ENCODE results near the gene ETV3. TPM values are rescaled to one million over a fixed set of nuclear protein-coding genes. Genes with fewer than 3 reads are reported as not detected.

Gene ETV3
- total RNA-seq (2016; rRNA removed; fragmentation: Illumina TruSeq; extraction: Trizol) (5.8 and 8.5 TPM in 2 replicates), polyA plus RNA-seq (2011; rRNA removed) (4.2 and 4.6 TPM in 2 replicates), polyA minus RNA-seq (2011; rRNA and poly(A)+ RNA removed; ENCODE audit: low replicate concordance) (11.8 and 25.1 TPM in 2 replicates), Bru-seq, nascent RNA (percentile 80 among the genes with signal in this experiment), BruChase-seq, experiment 1, labeled RNA remaining after a 6-hour chase (percentile 79 among the genes with signal in this experiment), BruChase-seq, experiment 2, labeled RNA remaining after a 2-hour chase (percentile 88 among the genes with signal in this experiment)
- total RNA-seq (2016; cell fraction: cytosol; rRNA removed; fragmentation: Illumina TruSeq; extraction: Trizol; ENCODE audit: low read depth) = 0.81 and 1.4 TPM in 2 replicates
- 5.7 and 7.6 TPM in 2 replicates for total RNA-seq (2016; cell fraction: insoluble cytoplasmic fraction; rRNA removed; fragmentation: Illumina TruSeq; extraction: Trizol)
- 4.0 and 4.1 TPM in 2 replicates for total RNA-seq (2016; cell fraction: membrane; rRNA removed; fragmentation: Illumina TruSeq; extraction: Trizol)
- 8.1 and 8.4 TPM in 2 replicates for total RNA-seq (2016; cell fraction: nucleus; rRNA removed; fragmentation: Illumina TruSeq; extraction: Trizol)
- 2.6 and 3.2 TPM in 2 replicates for polyA plus RNA-seq (2011; cell fraction: cytosol; rRNA removed)
- polyA plus RNA-seq (2011; cell fraction: nucleus; rRNA removed) = 4.0 and 5.1 TPM in 2 replicates
- 4.8 and 4.9 TPM in 2 replicates for polyA plus RNA-seq (2012)
- polyA plus RNA-seq (2016; cell fraction: cytosol; fragmentation: Illumina TruSeq; extraction: Trizol; ENCODE audit: low read depth) = 0.11 and 0.12 TPM in 2 replicates
- 6.3 and 6.4 TPM in 2 replicates for polyA plus RNA-seq (2016; cell fraction: insoluble cytoplasmic fraction; fragmentation: Illumina TruSeq; extraction: Trizol; ENCODE audit: low read depth)
- 0.88 and 1.1 TPM in 2 replicates for polyA plus RNA-seq (2016; cell fraction: membrane; fragmentation: Illumina TruSeq; extraction: Trizol; ENCODE audit: low read depth)
- 7.2 and 7.6 TPM in 2 replicates for polyA plus RNA-seq (2016; cell fraction: nucleus; fragmentation: Illumina TruSeq; extraction: Trizol; ENCODE audit: insufficient read depth, low read depth)
- polyA minus RNA-seq (2011; cell fraction: cytosol; rRNA and poly(A)+ RNA removed) = 6.7 and 7.9 TPM in 2 replicates
- 14.3 and 14.7 TPM in 2 replicates for polyA minus RNA-seq (2011; cell fraction: nucleus; rRNA and poly(A)+ RNA removed)
- long read RNA-seq, experiment 1, partial matches to known transcripts = 0 of 2 reads
- long read RNA-seq, experiment 1, other reads (novel, unspliced or antisense) = 1 of 2 reads
- long read RNA-seq, experiment 2, partial matches to known transcripts = 0 of 9 reads
- long read RNA-seq, experiment 2, other reads (novel, unspliced or antisense) = 9 of 9 reads

DNA sequence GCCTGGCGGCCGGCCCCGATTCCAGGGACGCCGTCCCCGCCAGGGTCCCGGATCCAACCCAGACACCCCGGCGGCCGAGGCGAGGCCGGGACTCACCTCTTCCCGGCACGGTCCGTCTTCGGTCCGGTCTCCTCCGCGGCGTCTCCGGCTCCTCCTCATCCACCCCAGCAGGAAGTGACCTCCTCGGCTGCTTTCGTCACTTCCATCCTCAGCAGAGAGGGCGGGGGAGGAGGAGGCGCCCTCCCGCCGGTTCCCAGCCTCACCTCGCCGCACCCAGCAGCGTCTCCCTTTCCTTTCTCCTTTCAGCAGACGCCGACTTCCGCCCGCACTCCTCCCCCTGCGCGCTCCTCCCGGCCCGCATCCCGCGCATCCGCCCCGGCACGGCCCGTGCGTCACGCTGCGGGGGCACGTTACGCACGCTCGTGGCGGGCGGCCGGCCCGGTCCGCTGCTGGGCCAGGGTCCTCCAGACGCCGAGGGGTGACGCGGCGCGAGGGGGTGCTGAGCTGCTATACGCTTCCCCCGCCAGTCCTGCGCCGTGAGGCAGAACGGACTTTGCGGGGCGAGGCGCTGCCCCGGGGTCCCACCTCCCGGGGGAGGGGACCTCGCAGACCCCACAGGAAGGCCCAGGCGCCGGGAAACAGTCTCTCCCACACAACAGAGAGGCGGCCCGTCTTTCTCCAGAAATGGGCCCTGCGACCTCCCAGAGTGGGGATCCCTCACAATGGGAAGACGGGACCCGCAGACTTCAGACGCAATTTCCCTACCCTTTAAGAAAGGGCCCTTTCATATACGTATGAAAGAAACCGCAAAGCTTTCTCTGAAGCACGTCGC, at the start of gene ETV3:
TSS of gene ETV3 (minus strand) at position 176 of the 832 bp plus-strand sequence. CDS start 2,043 bp downstream, outside the sequence.
- Histone ChIP-seq H3K36me3 (replicated peaks in 1 of 2; ENCODE audit: control insufficient read depth in 1 of 2, insufficient read depth in 2 of 2, low read length in 2 of 2) (peaks cover 10 to 27% of the 10 kb centered on the region in 2 experiments), H3K79me2 (ENCODE audit: insufficient read depth, low read length) (peaks cover 21% of the 10 kb centered on the region), H4K20me1 (ENCODE audit: insufficient read depth, low read length) (peaks cover 9% of the 10 kb centered on the region; the same call in 1 of the 2 replicates), H3K9me3 (ENCODE audit: low read length) (no peaks in the 10 kb centered on the region), H3K9ac (ENCODE audit: insufficient read depth, low read depth, low read length) (peak within 1 kb of the TSS; percentile 89), H2AFZ (ENCODE audit: low read length) (peak within 1 kb of the TSS; percentile 23), H3K4me3 (replicated peaks in 1 of 3; ENCODE audit: insufficient read depth in 1 of 3, low read depth in 2 of 3, low read length in 3 of 3) (peak within 1 kb of the TSS; percentile 91 to 99 (median 97)), H3K27me3 (ENCODE audit: control insufficient read depth in 1 of 2, insufficient read depth in 2 of 2, low read length in 2 of 2) (no peaks in the 10 kb centered on the region; a peak in 1 of 5 replicates), H3K4me2 (ENCODE audit: low read depth, low read length) (peak within 1 kb of the TSS; percentile 89), H3K4me1 (ENCODE audit: insufficient read depth, low read length) (peaks cover 33% of the 10 kb centered on the region), H3K27ac (ENCODE audit: extremely low read length, insufficient read depth, low read length) (peak within 1 kb of the TSS; percentile 84)
- DNase-seq (ENCODE audit: low spot score) (peak; percentile 83), ATAC-seq (peak; percentile 94), FAIRE-seq (peak; percentile 37)
- POLR2A ChIA-PET = interaction anchor here (1.2 kb wide), 2 partner anchors 17 to 102 kb away, joined by 4 to 7 read pairs; no protein-coding TSS in a partner anchor
- intact Hi-C loops (cut with micrococcal nuclease; ENCODE audit: unreplicated experiment) = loop anchor here (1.0 to 5.0 kb wide), 2 partner anchors 17 to 46 kb away; no protein-coding TSS in a partner anchor
- in situ Hi-C loops (cut with HindIII; ENCODE audit: extremely low pct_ligation_motif_present, low pct_unique_long_range_greater_than_20kb) = no loop called here
- CTCF ChIA-PET (ENCODE audit: low intra/inter-chr PET ratio, low total read pairs) = no interaction called here
- WGBS (ENCODE audit: low lambda C conversion rate) = 0% methylated on average over 12 of the region's 85 CpGs
- BruUV-seq (replicated peaks) = TSS peak; percentile 88
- TF ChIP-seq ZNF550 (CRISPR knock-in tag; IDR thresholded peaks at IDR 0.05; ENCODE audit: borderline replicate concordance) (no peak), HDAC2 (CRISPR knock-in tag; IDR thresholded peaks at IDR 0.05) (0 out of 2 replicates have a peak, but pooled peaks have one; percentile 12), ZFP82 (CRISPR knock-in tag; IDR thresholded peaks at IDR 0.05; ENCODE audit: borderline replicate concordance) (peak; percentile 91), ZNF317 (CRISPR knock-in tag; IDR thresholded peaks at IDR 0.05) (0 out of 2 replicates have a peak, but pooled peaks have one; percentile 41), ASH2L (IDR thresholded peaks at IDR 0.05; ENCODE audit: insufficient read length, low read depth, low read length) (peak; percentile 69), JARID2 (CRISPR knock-in tag; IDR thresholded peaks at IDR 0.05; ENCODE audit: insufficient replicate concordance) (no peak)
- TF ChIP-seq, protein P1, sequence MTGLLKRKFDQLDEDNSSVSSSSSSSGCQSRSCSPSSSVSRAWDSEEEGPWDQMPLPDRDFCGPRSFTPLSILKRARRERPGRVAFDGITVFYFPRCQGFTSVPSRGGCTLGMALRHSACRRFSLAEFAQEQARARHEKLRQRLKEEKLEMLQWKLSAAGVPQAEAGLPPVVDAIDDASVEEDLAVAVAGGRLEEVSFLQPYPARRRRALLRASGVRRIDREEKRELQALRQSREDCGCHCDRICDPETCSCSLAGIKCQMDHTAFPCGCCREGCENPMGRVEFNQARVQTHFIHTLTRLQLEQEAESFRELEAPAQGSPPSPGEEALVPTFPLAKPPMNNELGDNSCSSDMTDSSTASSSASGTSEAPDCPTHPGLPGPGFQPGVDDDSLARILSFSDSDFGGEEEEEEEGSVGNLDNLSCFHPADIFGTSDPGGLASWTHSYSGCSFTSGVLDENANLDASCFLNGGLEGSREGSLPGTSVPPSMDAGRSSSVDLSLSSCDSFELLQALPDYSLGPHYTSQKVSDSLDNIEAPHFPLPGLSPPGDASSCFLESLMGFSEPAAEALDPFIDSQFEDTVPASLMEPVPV (CRISPR knock-in tag; IDR thresholded peaks at IDR 0.05) = peak; percentile 31; the same call in 1 of the 2 replicates
- TF ChIP-seq, protein P2, sequence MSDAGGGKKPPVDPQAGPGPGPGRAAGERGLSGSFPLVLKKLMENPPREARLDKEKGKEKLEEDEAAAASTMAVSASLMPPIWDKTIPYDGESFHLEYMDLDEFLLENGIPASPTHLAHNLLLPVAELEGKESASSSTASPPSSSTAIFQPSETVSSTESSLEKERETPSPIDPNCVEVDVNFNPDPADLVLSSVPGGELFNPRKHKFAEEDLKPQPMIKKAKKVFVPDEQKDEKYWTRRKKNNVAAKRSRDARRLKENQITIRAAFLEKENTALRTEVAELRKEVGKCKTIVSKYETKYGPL (CRISPR knock-in tag; IDR thresholded peaks at IDR 0.05) = no peak
- TF ChIP-seq, protein P3, sequence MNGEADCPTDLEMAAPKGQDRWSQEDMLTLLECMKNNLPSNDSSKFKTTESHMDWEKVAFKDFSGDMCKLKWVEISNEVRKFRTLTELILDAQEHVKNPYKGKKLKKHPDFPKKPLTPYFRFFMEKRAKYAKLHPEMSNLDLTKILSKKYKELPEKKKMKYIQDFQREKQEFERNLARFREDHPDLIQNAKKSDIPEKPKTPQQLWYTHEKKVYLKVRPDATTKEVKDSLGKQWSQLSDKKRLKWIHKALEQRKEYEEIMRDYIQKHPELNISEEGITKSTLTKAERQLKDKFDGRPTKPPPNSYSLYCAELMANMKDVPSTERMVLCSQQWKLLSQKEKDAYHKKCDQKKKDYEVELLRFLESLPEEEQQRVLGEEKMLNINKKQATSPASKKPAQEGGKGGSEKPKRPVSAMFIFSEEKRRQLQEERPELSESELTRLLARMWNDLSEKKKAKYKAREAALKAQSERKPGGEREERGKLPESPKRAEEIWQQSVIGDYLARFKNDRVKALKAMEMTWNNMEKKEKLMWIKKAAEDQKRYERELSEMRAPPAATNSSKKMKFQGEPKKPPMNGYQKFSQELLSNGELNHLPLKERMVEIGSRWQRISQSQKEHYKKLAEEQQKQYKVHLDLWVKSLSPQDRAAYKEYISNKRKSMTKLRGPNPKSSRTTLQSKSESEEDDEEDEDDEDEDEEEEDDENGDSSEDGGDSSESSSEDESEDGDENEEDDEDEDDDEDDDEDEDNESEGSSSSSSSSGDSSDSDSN (CRISPR knock-in tag; IDR thresholded peaks at IDR 0.05) = peak; percentile 90
- TF ChIP-seq, protein P4, sequence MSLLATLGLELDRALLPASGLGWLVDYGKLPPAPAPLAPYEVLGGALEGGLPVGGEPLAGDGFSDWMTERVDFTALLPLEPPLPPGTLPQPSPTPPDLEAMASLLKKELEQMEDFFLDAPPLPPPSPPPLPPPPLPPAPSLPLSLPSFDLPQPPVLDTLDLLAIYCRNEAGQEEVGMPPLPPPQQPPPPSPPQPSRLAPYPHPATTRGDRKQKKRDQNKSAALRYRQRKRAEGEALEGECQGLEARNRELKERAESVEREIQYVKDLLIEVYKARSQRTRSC (CRISPR knock-in tag; IDR thresholded peaks at IDR 0.05; ENCODE audit: low read depth) = no peak
